AG04450 (cell line): ENCODE measurements around the gene LRTM1. TPM values are rescaled to one million over a fixed set of nuclear protein-coding genes. Genes with fewer than 3 reads are reported as not detected.

Experiments used
- CTCF ChIA-PET: fragments of 300-600, 350-600 bp; formaldehyde crosslinking; extraction: SDS; loops from one replicate; lab custom pipeline; 2022; ENCODE audit warnings: antibody characterized with exemption, inconsistent platforms; lab: Charles Lee
- POLR2A ChIA-PET: fragments of 350-600 bp; formaldehyde crosslinking; extraction: SDS; loops from one replicate; lab custom pipeline; 2021; ENCODE audit warnings: antibody characterized with exemption, inconsistent platforms; lab: Yijun Ruan, JAX
- DNase-seq: peaks from one replicate; pipeline ENCODE4 v3.0.0-alpha.2; 2011; ENCODE audit warnings: low read depth, low spot score
- H3K27ac ChIP-seq: one replicate; pipeline ENCODE4 v1.5.1; 2012; ENCODE audit warnings: low read depth, low read length, control low read depth
- H3K27me3 ChIP-seq: one replicate; pipeline ENCODE4 v1.6.0; 2012; ENCODE audit warnings: low read length; ENCODE audit not compliant: control insufficient read depth, insufficient read depth
- H3K4me3 ChIP-seq: 2 replicates; pipeline ENCODE4 v1.5.1; 2011; ENCODE audit warnings: mild to moderate bottlenecking, low read depth, low read length, control low read depth
- H3K9me3 ChIP-seq: 2 replicates; pipeline ENCODE4 v1.5.1; 2012; ENCODE audit warnings: low read length; ENCODE audit not compliant: control insufficient read depth, insufficient read depth
- polyA plus RNA-seq: library from polyadenylated mRNA; depleted of rRNA; stranded (reverse); fragments of >200 nt; gene quantifications from 2 replicates; pipeline ENCODE4 v1.2.3, GENCODE V29; 2011
- TF ChIP-seq, protein P1 (sequence below): IDR thresholded peaks from 2 replicates; pipeline ENCODE4 v1.5.1; 2011; ENCODE audit warnings: low read depth, low read length, control low read depth, inconsistent platforms

The LRTM1 gene
- polyA plus RNA-seq, 1 experiment: not detected

GRCh38 chr3:54962200-54962599, 34.3 kb upstream of the LRTM1 start:
- Histone ChIP-seq H3K27me3 (no peaks in the 10 kb centered on the region), H3K9me3 (no peaks in the 10 kb centered on the region), H3K4me3 (no peak overlapping the region), H3K27ac (no peak overlapping the region)
- no peak for DNase-seq
- TF ChIP-seq, protein P1, sequence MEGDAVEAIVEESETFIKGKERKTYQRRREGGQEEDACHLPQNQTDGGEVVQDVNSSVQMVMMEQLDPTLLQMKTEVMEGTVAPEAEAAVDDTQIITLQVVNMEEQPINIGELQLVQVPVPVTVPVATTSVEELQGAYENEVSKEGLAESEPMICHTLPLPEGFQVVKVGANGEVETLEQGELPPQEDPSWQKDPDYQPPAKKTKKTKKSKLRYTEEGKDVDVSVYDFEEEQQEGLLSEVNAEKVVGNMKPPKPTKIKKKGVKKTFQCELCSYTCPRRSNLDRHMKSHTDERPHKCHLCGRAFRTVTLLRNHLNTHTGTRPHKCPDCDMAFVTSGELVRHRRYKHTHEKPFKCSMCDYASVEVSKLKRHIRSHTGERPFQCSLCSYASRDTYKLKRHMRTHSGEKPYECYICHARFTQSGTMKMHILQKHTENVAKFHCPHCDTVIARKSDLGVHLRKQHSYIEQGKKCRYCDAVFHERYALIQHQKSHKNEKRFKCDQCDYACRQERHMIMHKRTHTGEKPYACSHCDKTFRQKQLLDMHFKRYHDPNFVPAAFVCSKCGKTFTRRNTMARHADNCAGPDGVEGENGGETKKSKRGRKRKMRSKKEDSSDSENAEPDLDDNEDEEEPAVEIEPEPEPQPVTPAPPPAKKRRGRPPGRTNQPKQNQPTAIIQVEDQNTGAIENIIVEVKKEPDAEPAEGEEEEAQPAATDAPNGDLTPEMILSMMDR: no peak
- POLR2A ChIA-PET: no interaction called here
- CTCF ChIA-PET: no interaction called here

GRCh38 chr3:54960701-54961100, 32.8 kb upstream of the LRTM1 start:
- no peaks in the 10 kb centered on the region for H3K27me3 ChIP-seq
- no peak overlapping the region for H3K4me3 ChIP-seq
- DNase-seq: no peak
- TF ChIP-seq, protein P1: no peak
- ChIA-PET POLR2A (no interaction called here), CTCF (interaction anchor here (0.7 kb wide), 2 partner anchors 40 to 53 kb away, joined by 3 read pairs; no protein-coding TSS in a partner anchor)
- H3K27ac ChIP-seq: no peak overlapping the region
- H3K9me3 ChIP-seq: no peaks in the 10 kb centered on the region

DNA sequence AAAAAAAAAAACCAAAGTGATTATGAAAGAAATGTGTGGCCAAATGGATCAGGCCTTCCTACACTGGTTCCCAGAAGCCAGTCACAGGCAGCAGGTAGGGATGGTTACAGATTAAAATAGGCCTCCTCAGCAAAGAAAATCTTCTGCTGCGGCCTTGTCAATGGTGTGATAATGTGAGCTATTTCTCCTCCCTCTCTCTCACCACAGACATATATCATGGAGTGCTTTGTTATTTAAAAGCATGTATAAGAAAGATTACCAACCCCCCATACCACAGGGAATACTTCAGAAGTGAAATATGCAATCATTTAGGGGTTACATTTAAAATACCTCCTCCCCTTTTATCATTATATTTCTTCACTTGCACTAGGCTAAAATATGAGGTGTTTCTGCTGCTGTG, 32.2 kb upstream of the LRTM1 start:
- POLR2A ChIA-PET: interaction anchor here (0.6 kb wide), 1 partner anchor 38 kb away, joined by 6 read pairs; no protein-coding TSS in a partner anchor
- TF ChIP-seq, protein P1: no peak
- Histone ChIP-seq H3K4me3 (no peak overlapping the region), H3K9me3 (no peaks in the 10 kb centered on the region), H3K27ac (no peak overlapping the region), H3K27me3 (no peaks in the 10 kb centered on the region)
- no peak for DNase-seq
- CTCF ChIA-PET: interaction anchor here (0.6 to 0.7 kb wide), 3 partner anchors 41 to 139 kb away, joined by 3 read pairs; no protein-coding TSS in a partner anchor

DNA sequence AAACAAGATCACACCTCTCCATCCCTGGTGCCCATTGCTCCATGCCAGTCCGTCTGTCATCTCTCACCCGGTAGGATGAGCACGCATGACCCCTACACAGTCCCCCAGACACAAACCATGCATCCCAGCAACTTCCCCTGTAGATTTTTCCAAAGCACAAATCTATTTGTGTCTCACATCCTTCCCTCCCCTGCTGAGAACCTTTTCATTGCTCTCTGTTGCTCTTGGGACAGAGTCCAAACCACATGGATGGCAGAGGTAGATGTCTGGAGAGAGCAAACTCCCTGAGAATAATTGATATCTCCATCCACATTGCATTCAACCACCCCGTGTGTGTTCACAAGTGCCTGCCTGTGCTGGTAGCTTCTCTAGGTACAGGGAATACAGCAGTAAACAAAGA, 29.9 kb upstream of the LRTM1 start:
- TF ChIP-seq, protein P1: no peak
- no peak for DNase-seq
- Histone ChIP-seq H3K9me3 (no peaks in the 10 kb centered on the region), H3K27ac (no peak overlapping the region), H3K4me3 (no peak overlapping the region), H3K27me3 (no peaks in the 10 kb centered on the region)
- ChIA-PET POLR2A (no interaction called here), CTCF (interaction anchor here (0.6 kb wide), 1 partner anchor 789 kb away, joined by 3 read pairs; no protein-coding TSS in a partner anchor)

DNA sequence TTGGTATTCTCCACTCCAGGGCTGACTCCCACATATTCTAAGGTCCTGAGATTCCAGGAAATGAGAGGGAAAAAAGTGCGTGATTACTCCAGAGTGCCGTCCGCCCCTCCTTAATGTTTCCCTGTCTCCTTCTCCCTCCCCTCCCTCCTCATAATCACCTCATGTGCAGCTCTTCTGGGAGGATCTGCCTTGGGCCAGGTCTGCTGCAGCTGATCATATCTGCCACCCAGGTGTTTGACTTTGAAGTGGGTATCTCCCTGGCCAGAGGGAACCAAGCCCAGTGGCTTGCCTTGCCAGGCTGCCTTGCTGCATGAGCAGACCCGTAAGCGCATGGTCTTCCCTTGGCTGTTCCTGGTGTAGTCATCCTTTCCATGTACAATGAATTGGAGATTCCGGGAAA, 28.1 kb upstream of the LRTM1 start:
- POLR2A ChIA-PET: no interaction called here
- no peak for DNase-seq
- Histone ChIP-seq H3K9me3 (no peaks in the 10 kb centered on the region), H3K27me3 (no peaks in the 10 kb centered on the region), H3K4me3 (no peak overlapping the region), H3K27ac (no peak overlapping the region)
- TF ChIP-seq, protein P1: no peak
- CTCF ChIA-PET: no interaction called here
